ENCODE results near the gene RPL10. TPM values are rescaled to one million over a fixed set of nuclear protein-coding genes. Genes with fewer than 3 reads are reported as not detected.

The RPL10 gene
- polyA plus RNA-seq, 1 donor from 2014 or later: 3,689 TPM

DNA sequence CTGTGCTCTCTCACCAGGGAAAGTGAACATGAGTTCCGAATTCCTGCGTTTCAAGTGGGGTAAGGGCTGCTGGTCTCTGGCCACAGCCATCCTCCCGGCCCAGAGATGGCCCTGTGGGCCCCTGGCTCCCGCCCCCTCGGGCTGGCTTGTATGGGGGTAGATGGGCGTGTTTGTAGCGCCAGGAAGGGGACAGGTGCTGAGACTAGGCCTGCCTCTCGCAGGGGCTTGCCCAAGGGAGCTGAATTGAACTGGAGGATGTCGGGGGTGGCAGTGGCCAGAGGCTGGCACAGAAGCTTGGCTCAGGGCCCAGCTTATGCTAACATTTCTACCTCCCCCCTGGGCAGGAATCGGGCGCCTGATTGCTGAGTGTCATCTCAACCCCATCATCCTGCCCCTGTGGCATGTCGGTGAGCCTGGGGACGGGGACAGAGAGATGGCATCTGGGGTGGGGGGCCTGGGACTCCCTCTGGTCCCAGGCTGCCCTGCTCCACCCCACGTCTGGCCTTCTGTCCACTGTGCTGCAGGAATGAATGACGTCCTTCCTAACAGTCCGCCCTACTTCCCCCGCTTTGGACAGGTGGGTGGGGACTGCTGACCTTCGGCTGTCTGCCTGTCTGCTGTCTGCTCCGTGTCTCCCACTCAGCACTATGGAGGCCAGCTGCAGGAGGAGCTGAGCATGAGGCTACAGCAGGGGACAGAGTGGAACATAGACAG, 21.7 kb downstream of the RPL10 start:
- H4K20me1 ChIP-seq (ENCODE audit: insufficient read depth): no peaks in the 10 kb centered on the region
- no peak overlapping the region for H3K27ac ChIP-seq (ENCODE audit: low read length)
- no peaks in the 10 kb centered on the region for H3K9me3 ChIP-seq (ENCODE audit: low read length)
- H2AFZ ChIP-seq (ENCODE audit: low read depth, low read length): no peak overlapping the region
- H3F3A ChIP-seq (ENCODE audit: insufficient read depth, low read length, poor library complexity, severe bottlenecking): no peaks in the 10 kb centered on the region
- H3K4me3 ChIP-seq (ENCODE audit: low read length): no peak overlapping the region
- H3K27me3 ChIP-seq (ENCODE audit: insufficient read depth, low read depth, low read length): no peaks in the 10 kb centered on the region
- no peak overlapping the region for H3K4me2 ChIP-seq (ENCODE audit: low read length)
- H3K9ac ChIP-seq (ENCODE audit: low read length): no peak overlapping the region
- H3K36me3 ChIP-seq (ENCODE audit: insufficient read depth, low read length): no peaks in the 10 kb centered on the region
- TF ChIP-seq EZH2 (IDR thresholded peaks at IDR 0.05; ENCODE audit: borderline replicate concordance, insufficient read depth, low read length, poor library complexity, severe bottlenecking) (no peak), SMC3 (conservative IDR thresholded peaks at IDR 0.05; ENCODE audit: poor library complexity) (no peak), RAD21 (conservative IDR thresholded peaks at IDR 0.05) (no peak), CTCF (IDR thresholded peaks at IDR 0.05; ENCODE audit: poor library complexity, severe bottlenecking) (no peak), POLR2AphosphoS5 (IDR thresholded peaks at IDR 0.05) (no peak)
- TF ChIP-seq, protein P1, sequence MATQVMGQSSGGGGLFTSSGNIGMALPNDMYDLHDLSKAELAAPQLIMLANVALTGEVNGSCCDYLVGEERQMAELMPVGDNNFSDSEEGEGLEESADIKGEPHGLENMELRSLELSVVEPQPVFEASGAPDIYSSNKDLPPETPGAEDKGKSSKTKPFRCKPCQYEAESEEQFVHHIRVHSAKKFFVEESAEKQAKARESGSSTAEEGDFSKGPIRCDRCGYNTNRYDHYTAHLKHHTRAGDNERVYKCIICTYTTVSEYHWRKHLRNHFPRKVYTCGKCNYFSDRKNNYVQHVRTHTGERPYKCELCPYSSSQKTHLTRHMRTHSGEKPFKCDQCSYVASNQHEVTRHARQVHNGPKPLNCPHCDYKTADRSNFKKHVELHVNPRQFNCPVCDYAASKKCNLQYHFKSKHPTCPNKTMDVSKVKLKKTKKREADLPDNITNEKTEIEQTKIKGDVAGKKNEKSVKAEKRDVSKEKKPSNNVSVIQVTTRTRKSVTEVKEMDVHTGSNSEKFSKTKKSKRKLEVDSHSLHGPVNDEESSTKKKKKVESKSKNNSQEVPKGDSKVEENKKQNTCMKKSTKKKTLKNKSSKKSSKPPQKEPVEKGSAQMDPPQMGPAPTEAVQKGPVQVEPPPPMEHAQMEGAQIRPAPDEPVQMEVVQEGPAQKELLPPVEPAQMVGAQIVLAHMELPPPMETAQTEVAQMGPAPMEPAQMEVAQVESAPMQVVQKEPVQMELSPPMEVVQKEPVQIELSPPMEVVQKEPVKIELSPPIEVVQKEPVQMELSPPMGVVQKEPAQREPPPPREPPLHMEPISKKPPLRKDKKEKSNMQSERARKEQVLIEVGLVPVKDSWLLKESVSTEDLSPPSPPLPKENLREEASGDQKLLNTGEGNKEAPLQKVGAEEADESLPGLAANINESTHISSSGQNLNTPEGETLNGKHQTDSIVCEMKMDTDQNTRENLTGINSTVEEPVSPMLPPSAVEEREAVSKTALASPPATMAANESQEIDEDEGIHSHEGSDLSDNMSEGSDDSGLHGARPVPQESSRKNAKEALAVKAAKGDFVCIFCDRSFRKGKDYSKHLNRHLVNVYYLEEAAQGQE (IDR thresholded peaks at IDR 0.05; ENCODE audit: borderline replicate concordance): no peak
- H3K79me2 ChIP-seq (replicated peaks; ENCODE audit: insufficient read depth, low read length): no peaks in the 10 kb centered on the region
- no peaks in the 10 kb centered on the region for H3K9me2 ChIP-seq (ENCODE audit: insufficient read depth, low read length)

DNA sequence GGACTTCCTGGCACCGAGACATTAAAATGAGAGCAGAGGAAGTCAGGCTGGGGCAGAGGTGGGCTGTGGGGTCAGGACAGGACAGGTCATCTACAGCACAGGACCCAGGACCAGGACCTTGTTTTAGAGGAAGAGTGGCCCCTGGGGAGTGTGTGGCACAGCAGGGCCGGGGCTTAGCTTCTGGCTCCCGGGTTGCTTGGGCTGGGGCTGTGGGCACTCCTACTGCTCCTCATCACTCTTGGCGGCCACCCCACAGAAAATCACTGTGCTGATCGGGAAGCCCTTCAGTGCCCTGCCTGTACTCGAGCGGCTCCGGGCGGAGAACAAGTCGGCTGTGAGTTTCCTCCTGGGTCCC, 22.2 kb downstream of the RPL10 start:
- Histone ChIP-seq H3K27ac (ENCODE audit: low read length) (no peak overlapping the region), H3K4me2 (ENCODE audit: low read length) (no peak overlapping the region), H2AFZ (ENCODE audit: low read depth, low read length) (no peak overlapping the region), H3K9me3 (ENCODE audit: low read length) (no peaks in the 10 kb centered on the region), H3K36me3 (ENCODE audit: insufficient read depth, low read length) (no peaks in the 10 kb centered on the region), H3K9me2 (ENCODE audit: insufficient read depth, low read length) (no peaks in the 10 kb centered on the region), H3F3A (ENCODE audit: insufficient read depth, low read length, poor library complexity, severe bottlenecking) (no peaks in the 10 kb centered on the region), H3K27me3 (ENCODE audit: insufficient read depth, low read depth, low read length) (no peaks in the 10 kb centered on the region), H3K79me2 (replicated peaks; ENCODE audit: insufficient read depth, low read length) (no peaks in the 10 kb centered on the region), H4K20me1 (ENCODE audit: insufficient read depth) (no peaks in the 10 kb centered on the region), H3K4me3 (ENCODE audit: low read length) (no peak overlapping the region), H3K9ac (ENCODE audit: low read length) (no peak overlapping the region)
- TF ChIP-seq MXI1 (conservative IDR thresholded peaks at IDR 0.05; ENCODE audit: poor library complexity, severe bottlenecking) (no peak), CTCF (IDR thresholded peaks at IDR 0.05; ENCODE audit: poor library complexity, severe bottlenecking) (no peak), TAF1 (IDR thresholded peaks at IDR 0.05; ENCODE audit: low read depth) (no peak), SMC3 (conservative IDR thresholded peaks at IDR 0.05; ENCODE audit: poor library complexity) (no peak), RAD21 (conservative IDR thresholded peaks at IDR 0.05) (no peak)
- TF ChIP-seq, protein P1 (IDR thresholded peaks at IDR 0.05; ENCODE audit: borderline replicate concordance): no peak

Data from neural cell (in vitro differentiated cells).